Effector CD8-positive, alpha-beta T cell (primary cell): Measurements from ENCODE around the gene DOCK6.

Experiments used
- DNase-seq: peaks from one replicate; lab custom pipeline; 2025; lab: John Stamatoyannopoulos, UW

DOCK6 gene

DNA sequence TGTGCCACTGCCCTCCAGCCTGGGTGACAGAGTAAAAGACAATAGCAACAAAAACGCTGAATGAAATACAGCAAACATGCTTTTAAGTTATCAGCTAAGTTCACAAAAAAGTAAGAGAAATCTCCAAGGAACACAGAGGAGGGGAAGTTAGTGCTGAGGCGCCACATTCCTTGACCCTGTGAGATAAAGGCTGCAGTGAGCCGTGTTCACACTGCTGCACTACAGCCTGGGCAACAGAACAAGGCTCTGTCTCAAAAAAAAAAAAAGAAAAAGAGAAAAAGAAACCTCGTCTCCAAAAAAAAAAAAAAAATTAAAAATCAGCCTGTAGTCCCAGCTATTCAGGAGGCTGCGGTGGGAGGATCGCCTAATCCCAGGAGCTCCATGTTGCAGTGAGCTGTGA lies 16.3 kb upstream of the DOCK6 start:
- DNase-seq: no peak

DNA sequence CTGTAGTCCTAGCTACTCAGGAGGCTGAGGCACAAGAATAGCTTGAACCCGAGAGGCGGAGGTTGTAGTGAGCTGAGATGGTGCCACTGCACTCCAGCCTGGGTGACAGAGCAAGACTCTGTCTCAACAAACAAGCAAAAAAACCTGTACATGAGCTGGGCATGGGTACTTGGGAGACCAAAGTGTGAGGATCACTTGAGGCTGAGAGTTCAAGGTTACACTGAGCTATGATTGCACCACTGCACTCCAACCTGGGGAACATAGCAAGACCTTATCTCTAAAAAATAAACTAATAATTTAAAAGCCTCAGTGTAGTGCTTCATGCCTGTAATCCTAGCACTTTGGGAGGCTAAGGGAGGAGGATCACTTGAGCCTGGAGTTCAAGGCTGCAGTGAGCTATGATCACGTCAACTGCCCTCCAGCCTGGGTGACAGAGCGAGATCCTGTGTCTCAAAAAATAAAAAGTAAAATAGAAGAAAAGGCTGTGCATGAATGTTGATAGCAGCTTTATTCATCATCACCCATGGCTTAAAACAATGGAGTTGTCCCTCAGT lies 12.3 kb upstream of the DOCK6 start:
- DNase-seq: no peak

DNA sequence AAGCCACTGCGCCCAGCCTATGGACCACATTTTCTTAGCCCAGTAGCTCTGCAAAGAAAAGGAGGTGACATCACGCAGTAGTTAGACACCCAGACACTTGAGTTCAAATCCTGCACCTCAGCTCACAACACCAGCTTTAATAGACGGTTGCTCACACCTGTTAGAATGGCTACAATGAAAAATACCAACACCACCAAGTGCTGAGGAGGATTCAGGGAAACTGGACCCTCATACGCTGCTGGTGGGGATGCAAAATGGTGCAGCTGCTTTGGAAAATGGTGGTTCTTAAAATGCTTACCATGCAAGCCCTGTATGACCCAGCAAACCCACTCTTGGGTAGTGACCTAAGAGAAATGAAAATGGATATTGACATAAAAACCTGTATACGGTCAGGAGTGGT lies 11.7 kb upstream of the DOCK6 start:
- DNase-seq: no peak

GRCh38 chr19:11273296-11273695 lies 11.0 kb upstream of the DOCK6 start:
- DNase-seq: no peak

DNA sequence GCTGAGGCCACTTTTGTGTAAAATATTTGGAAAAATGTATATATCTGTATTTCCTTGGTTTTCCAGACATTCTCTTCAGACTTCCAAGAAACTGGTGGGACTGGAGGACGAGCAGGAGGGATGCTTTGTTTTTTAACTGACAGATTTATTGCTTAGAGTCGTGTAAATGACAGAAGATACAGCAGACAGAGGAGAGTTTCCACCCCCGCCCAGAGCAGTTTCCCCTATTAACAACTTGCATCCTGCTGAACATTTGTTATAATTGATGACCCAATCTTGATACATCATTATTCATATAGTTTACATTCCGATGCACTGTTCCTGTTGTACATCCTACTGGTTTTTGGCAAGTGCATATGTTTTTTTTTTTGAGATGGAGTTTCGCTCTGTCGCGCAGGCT lies 7.1 kb upstream of the DOCK6 start:
- no peak for DNase-seq

GRCh38 chr19:11268783-11269267 lies 6.5 kb upstream of the DOCK6 start:
- DNase-seq: no peak

- DNase-seq: no peak
Observed at GRCh38 chr19:11267316-11268085, 5.2 kb upstream of the DOCK6 start.

DNA sequence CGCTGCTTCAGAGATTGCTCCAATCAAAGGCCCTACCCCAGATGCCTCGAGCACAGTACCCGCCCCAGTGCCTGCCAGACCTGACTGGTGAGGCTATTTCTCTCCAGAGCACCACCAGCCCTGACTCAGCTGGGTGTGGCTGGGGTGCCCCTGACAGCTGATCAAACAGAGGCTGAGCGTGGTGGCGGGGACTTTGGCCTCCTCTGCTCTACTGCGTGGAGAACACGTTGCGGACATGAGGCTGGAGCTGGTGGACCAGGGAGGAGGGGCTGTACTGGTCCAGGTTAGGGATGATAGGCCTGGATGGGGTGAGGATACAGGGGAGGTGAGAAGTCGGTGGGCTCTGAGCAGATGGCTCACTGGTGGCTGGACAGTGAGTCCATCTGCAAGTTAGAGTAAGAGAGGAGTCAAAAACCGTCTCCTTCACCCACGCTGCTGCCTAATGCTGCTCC lies 3.5 kb upstream of the DOCK6 start:
- no peak for DNase-seq

DNA sequence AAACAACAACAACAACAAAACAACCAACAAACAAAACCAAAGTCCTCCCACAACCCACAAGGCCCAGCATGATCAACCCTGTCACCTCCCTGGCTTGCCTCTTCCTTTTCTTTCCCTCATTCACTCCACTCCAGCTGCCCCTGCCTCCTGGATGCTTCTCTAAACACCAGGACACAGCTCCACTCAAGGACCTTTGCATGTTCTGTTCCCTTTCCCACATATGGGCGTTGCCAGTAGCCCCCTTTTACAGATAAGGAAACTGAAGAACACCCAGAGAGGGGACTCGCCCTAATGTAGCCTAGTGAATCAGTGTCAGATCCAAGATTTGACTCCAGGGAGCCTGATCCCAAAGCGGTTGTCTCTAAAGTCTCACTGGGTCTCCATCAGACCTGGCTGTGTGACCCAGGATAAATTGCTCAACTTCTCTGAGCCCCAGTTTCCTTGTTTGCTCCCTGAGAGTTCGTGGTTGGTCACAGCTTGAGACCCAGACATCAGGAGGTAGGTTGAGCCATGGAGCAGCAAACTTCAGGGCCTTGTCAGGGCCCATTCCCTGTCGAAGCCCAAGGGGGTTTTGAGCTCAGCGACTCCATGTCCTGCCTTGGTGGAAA lies 3.0 kb upstream of the DOCK6 start:
- DNase-seq: no peak

DNA sequence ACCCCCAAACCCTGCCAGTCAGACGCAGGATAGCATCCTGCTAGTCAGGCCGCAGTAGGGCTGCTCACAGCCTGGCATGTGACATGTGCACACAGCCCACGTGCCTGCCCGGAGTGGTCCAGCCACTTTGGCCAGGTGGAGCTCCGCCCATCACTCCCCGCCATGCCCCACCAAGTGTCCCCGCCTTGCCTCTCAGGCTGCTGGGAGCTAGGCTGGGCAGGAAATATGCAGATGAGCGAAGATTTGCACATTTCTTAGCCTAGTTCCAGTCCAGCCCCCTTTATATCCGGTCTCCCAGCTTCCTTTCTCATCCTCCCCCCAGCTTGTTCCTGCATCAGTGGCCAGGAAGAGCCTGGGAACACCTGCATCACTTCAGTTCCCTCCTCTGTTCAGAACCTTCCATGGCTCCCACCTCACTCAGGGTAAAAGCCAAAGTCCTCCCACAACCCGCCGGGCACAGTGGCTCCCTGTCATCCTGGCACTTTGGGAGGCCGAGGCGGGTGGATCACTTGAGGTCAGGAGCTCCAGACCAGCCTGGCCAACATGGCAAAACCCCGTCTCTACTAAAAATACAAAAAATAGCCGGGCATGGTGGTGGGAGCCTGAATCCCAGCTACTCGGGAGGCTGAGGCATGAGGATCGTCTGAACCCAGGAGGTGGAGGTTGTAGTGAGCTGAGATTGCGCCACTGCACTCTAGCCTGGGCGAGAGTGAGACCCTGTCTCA lies 2.3 kb upstream of the DOCK6 start:
- no peak for DNase-seq

GRCh38 chr19:11263726-11264125 lies 1.4 kb upstream of the DOCK6 start:
- DNase-seq: no peak

GRCh38 chr19:11261431-11261970 lies 823 bp downstream of the DOCK6 start:
- no peak for DNase-seq

DNA sequence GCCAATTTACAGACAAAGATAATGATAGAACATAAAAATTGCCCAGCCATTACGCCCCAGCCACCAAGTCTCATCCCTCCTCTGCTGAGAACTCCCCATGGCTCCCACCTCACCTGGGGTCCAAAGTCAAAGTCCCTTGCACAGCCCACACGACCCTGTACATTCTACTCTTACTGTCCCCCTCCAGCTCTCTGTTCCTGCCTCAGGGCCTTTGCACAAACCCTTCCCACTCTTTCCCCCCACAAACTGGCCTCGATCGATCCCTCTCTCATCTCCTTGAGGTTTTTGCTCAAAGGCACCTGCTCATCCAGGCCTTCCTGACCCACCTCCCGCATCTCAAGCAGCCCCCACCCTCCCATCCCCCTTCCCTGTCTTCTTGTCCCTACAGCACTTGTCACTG lies 1.3 kb downstream of the DOCK6 start:
- DNase-seq: no peak

DNA sequence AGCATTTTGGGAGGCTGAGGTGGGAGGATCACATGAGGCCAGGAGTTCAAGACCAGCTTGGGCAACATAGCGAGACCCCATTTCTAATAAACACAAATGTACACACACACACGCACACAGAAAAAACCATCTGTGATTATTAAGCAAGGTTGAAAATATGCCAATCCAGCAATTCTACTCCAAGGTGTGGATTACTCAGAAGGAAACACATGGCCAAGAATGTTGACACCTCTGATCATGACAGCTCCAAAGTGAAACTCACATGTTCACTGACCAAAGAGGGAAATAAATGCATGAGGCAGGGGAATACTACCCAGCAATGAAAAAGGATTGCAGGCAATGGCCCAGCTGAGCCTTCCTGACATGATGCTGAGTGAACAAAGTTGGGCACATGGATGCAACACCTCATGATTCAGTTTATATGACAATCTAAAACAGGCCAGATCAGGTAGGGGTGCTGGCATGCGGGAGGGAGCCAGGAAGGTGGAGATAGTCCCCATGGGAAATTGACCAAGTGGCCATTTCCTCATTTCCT lies 4.4 kb downstream of the DOCK6 start:
- no peak for DNase-seq

DNA sequence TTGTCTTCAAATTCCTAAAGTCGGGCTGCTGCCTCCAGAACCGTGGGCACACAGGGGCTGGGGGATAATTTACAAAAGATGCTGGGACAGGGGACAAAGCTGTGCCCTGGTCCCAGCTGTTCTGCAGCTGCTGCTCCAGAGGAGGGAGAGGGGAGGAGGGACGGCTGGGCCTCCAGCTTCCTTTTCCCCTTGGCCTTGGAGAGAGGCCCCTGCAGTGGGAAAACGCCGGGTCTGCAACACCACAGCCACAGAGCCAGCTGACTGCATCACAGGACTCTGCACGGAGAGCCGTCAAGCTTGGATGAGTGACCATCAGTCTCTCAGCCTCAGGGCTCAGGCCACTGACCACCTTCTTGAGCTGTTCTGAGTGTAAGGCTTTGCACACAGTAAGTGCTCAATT lies 6.1 kb downstream of the DOCK6 start:
- no peak for DNase-seq

- no peak for DNase-seq
Observed at GRCh38 chr19:11254666-11255065, 7.7 kb downstream of the DOCK6 start.

DNA sequence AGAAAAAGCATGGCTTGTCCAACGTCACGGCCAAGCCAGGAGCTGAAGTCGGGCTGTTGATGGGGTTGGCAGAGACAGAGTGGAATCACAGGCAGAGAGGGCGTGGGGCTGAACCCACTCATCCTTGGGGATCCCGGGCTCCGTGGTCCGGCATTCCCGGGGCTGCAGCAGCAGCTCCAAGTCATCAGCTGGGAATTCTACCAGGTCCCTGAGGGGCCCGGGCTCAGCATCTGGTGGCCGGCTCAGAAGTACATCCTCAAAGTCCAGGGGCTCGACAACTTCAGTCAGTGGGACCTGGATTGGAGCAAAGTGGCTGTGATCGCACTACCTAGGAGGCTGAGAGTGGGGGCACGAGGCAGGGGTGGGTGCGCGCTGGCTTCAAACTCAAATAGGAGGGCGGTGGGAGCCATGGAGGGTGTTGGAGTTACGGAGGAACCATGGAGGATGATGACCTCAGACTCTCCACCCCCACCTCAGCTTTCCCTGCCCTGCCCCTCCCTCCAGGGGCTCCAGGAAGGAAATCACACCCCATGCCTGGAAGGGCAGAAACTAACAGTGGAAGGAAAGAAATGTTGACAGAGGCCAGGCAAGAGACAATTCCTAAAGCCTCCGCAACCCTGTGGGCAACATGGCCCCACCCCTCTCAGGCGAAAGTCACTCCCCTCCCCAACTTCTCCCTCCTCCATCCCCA lies 9.5 kb downstream of the DOCK6 start:
- DNase-seq: no peak

- no peak for DNase-seq
Observed at GRCh38 chr19:11251650-11252314, 10.5 kb downstream of the DOCK6 start.

DNA sequence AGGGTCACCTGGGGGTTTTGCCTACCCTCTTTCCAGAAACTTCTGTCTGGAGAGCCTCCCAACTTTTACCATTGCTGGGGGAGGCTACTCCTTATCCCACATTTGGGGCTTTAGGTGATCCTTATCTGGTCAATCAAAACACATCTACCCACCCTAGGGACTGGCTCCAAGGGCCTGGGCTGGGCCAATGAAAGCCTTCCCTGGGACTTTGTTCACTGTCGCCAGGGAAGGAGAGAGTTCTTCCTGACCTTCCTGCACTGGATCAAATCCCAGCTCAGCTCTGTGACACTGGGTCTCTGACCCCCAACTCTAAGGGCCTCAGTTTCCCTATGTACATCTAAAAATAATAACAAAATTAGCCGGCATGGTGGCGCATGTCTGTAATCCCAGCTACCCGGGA lies 11.1 kb downstream of the DOCK6 start:
- DNase-seq: no peak

DNA sequence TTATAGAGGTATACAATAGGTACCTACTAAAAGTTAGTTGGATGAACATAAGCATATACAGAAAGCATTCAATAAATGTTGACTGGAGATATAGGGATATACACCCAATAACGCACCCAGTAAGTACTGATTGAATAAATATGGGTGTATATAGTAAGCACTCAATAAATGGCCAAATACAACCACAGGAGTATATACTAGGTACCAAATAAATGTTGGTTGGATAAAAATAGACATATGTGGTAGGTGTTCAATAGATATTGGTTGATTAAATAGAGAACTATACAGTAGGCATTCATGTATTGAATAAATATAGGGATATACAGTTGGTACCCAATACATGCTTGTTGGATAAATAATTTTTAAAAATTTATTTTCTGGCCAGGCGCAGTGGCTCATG lies 13.5 kb downstream of the DOCK6 start:
- no peak for DNase-seq

DNA sequence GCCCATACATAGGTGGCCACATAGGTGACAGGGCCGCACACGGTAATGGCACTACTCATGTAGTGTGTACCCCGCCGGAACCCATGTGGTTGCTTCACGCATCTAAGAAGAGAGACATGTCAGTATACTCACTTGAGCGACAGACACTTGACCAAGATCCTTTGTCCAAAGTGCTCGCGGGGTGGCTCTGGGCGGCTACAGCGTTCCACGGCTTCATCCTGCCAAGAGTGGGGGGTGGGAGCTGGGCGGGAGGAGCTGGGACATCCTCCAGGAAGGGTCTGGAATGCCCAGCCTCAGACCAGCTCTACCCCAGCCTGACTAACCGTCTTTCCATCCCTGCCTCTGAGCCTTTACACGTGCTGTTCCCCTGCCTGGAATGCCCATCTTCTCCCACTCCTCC lies 14.4 kb downstream of the DOCK6 start:
- DNase-seq: no peak
